PFSK-1 (cell line): ENCODE results near the gene RALGAPA2.

ENCODE experiments used
- FOXP2 ChIP-seq: optimal IDR thresholded peaks from 2 replicates; pipeline ENCODE3; 2011; ENCODE audit warnings: borderline replicate concordance, control low read depth, inconsistent platforms; ENCODE audit not compliant: insufficient read depth; ENCODE audit errors: extremely low read length, extremely low read depth
- POLR2AphosphoS5 ChIP-seq: IDR thresholded peaks from 2 replicates; pipeline ENCODE4 v1.6.1; 2012; ENCODE audit warnings: low read depth, mild to moderate bottlenecking, control low read depth, low read length, moderate library complexity
- SIN3A ChIP-seq: IDR thresholded peaks from 2 replicates; pipeline ENCODE4 v1.6.1; 2012; ENCODE audit warnings: mild to moderate bottlenecking, low read length, moderate library complexity, borderline replicate concordance; ENCODE audit not compliant: insufficient read depth
- TAF1 ChIP-seq: IDR thresholded peaks from 2 replicates; pipeline ENCODE4 v1.6.1; 2012; ENCODE audit warnings: low read length, control low read depth, borderline replicate concordance; ENCODE audit not compliant: insufficient read depth
- TF ChIP-seq, protein P1 (sequence below), 2 experiments: IDR thresholded peaks; 2 replicates each; pipeline versions ENCODE4 v1.6.1 to v1.8.0; 2011 to 2012; ENCODE audit warnings: low read depth in 2 of 2, low read length in 2 of 2, control low read depth in 1 of 2, inconsistent platforms in 1 of 2, mild to moderate bottlenecking in 1 of 2, moderate library complexity in 1 of 2; ENCODE audit not compliant: insufficient read depth in 1 of 2

Gene RALGAPA2

DNA sequence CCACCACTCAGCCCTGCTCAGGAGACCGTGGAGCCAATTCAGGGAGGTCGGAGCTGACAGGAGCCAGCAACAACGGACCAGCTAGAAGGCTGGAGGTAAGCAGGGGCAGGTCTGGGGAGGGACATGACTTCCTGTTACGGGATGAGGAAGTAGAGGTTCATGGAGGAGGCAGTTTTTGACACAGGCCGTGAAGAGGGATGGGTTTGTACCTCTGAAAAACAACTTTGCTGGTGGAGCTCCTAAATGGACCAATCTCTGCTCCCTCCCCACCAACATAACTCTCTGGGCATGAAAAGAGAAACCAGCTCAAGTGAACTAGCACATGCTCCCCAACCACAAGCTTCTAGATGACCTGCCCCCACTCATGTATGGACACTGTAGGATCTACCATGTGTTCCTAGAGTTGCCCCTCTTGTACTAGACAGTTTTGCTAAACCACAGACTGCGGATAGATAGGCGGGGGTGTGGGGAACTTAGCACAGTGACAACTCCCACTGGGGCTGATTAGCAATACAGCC is 31.4 kb downstream of the RALGAPA2 start:
- TF ChIP-seq, protein P1, sequence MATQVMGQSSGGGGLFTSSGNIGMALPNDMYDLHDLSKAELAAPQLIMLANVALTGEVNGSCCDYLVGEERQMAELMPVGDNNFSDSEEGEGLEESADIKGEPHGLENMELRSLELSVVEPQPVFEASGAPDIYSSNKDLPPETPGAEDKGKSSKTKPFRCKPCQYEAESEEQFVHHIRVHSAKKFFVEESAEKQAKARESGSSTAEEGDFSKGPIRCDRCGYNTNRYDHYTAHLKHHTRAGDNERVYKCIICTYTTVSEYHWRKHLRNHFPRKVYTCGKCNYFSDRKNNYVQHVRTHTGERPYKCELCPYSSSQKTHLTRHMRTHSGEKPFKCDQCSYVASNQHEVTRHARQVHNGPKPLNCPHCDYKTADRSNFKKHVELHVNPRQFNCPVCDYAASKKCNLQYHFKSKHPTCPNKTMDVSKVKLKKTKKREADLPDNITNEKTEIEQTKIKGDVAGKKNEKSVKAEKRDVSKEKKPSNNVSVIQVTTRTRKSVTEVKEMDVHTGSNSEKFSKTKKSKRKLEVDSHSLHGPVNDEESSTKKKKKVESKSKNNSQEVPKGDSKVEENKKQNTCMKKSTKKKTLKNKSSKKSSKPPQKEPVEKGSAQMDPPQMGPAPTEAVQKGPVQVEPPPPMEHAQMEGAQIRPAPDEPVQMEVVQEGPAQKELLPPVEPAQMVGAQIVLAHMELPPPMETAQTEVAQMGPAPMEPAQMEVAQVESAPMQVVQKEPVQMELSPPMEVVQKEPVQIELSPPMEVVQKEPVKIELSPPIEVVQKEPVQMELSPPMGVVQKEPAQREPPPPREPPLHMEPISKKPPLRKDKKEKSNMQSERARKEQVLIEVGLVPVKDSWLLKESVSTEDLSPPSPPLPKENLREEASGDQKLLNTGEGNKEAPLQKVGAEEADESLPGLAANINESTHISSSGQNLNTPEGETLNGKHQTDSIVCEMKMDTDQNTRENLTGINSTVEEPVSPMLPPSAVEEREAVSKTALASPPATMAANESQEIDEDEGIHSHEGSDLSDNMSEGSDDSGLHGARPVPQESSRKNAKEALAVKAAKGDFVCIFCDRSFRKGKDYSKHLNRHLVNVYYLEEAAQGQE (IDR thresholded peaks at IDR 0.05; ENCODE audit: insufficient read depth in 1 of 2, low read depth in 2 of 2, low read length in 2 of 2), result no peak
- TF ChIP-seq SIN3A (no peak), TAF1 (no peak), POLR2AphosphoS5 (no peak), FOXP2 (no peak)

DNA sequence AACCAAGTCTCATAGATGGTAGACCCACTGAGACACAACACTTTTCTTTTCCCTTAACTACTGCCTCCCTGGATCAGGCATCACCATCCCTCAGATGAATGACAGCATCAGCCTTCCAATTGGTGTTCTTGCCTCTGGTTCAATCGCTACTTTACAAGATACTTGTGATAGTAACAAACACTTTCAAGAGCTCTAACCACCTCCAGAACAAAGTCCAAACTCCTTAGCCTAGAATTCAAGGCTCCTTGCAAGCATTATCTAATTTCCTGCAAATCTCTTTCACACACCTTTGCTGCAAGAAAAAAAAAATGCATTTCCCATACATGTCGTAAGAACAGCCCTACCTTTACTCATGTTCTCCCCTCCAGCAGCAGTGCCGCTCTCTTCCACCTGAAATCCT is 33.1 kb downstream of the RALGAPA2 start:
- TF ChIP-seq SIN3A, result no peak
- TF ChIP-seq POLR2AphosphoS5, result no peak
- TF ChIP-seq, protein P1 (IDR thresholded peaks at IDR 0.05; ENCODE audit: insufficient read depth in 1 of 2, low read depth in 2 of 2, low read length in 2 of 2), result no peak
- TF ChIP-seq FOXP2, result no peak
- TF ChIP-seq TAF1, result no peak

DNA sequence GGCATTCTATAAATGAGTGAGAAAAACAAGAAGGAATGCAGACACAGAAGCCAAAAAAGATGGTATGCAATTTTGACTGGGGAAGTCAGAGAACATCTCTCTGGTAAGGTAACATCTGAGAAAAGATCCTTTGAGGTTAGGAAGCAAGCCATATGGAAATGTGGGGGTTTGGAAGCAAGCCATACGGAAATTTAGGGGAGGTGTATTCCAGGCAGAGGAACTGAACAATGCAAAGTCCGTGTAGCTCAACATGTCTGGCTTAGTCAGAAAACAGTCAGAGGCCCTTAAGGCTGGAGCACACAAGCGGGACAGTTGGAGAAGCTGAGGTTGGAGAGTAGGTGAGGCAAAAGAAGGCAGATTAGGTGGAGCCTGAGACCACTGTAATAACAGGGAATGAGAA is 35.3 kb downstream of the RALGAPA2 start:
- TF ChIP-seq FOXP2, result no peak
- TF ChIP-seq, protein P1 (IDR thresholded peaks at IDR 0.05; ENCODE audit: insufficient read depth in 1 of 2, low read depth in 2 of 2, low read length in 2 of 2), result no peak
- TF ChIP-seq POLR2AphosphoS5, result no peak
- TF ChIP-seq SIN3A, result no peak
- TF ChIP-seq TAF1, result no peak

DNA sequence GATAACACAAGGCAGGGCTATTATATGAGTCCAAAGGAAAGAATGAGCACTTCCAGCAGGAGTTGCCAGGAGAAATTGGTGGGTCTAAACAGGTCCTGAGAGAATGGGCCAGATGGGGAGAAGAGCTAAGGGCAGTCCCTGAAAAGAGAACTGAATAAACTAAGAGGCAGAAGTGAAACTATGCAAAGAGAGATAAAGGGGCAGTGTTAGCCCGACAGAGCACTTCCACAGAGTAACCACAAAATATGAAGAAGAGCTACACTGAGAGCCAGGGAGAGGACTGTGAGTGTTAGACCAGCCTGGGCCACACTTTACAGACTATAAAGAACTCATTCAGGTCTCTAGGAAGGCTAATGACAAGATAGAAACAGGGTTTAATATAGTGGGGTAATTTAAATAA is 43.8 kb downstream of the RALGAPA2 start:
- TF ChIP-seq TAF1, result no peak
- no peak for TF ChIP-seq FOXP2
- no peak for TF ChIP-seq SIN3A
- no peak for TF ChIP-seq POLR2AphosphoS5
- TF ChIP-seq, protein P1 (IDR thresholded peaks at IDR 0.05; ENCODE audit: insufficient read depth in 1 of 2, low read depth in 2 of 2, low read length in 2 of 2), result no peak

DNA sequence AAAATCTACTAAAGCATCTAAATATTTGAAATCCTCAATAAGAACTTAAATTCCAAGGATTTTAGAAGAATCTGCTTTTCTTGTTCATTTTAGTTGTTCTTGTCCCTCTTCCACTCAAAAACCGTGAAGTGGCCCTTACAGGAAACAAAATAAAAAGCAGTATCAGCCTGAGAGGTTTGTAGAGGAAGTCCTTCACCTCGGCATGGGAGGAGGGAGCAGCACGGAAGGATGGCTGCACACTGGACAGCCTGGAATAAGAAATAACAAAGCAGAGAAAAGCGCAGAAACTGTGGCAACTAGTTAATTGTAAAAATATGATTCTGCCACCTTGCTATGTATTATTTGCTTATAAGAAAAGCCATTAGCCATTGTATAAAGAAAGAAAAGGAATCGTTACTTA is 46.1 kb downstream of the RALGAPA2 start:
- no peak for TF ChIP-seq POLR2AphosphoS5
- no peak for TF ChIP-seq SIN3A
- TF ChIP-seq, protein P1 (IDR thresholded peaks at IDR 0.05; ENCODE audit: insufficient read depth in 1 of 2, low read depth in 2 of 2, low read length in 2 of 2), result no peak
- no peak for TF ChIP-seq TAF1
- TF ChIP-seq FOXP2, result no peak
